Measurements from ENCODE around the gene SCLY.

GRCh38 chr2:238039985-238040384 lies 20.8 kb upstream of the SCLY start:
- TF ChIP-seq POLR2A (IDR thresholded peaks at IDR 0.05) (no peak), CTCF (IDR thresholded peaks at IDR 0.05) (no peak), EP300 (IDR thresholded peaks at IDR 0.05) (no peak)

All from suprapubic skin (tissue), 3 donors.